SU-DHL-6 (cell line): ENCODE data around the gene RMI1.

ENCODE experiments used
- H2AFZ ChIP-seq: fragments of 200-600 bp; sonication (generic); 2 replicates; pipeline ENCODE4 v1.6.1; 2014; ENCODE audit warnings: low read depth, mild to moderate bottlenecking, moderate library complexity, mixed read lengths, antibody characterized with exemption, low read length; ENCODE audit not compliant: severe bottlenecking
- H3F3A ChIP-seq: fragments of 200-600 bp; shearing (Covaris generic); 2 replicates; pipeline ENCODE4 v1.6.0; 2016; ENCODE audit warnings: antibody characterized with exemption, mild to moderate bottlenecking; ENCODE audit not compliant: insufficient read depth
- H3K27ac ChIP-seq: fragments of 200-600 bp; sonication (generic); 2 replicates; pipeline ENCODE4 v1.5.1; 2016; ENCODE audit warnings: low read depth, mild to moderate bottlenecking, low read length, moderate library complexity, mixed read lengths
- H3K27me3 ChIP-seq: fragments of 200-600 bp; sonication (generic), shearing (Covaris generic); 2 replicates; pipeline ENCODE4 v1.6.0; 2014; ENCODE audit warnings: mild to moderate bottlenecking, low read length
- H3K36me3 ChIP-seq: fragments of 200-600 bp; sonication (generic); 2 replicates; pipeline ENCODE4 v1.6.1; 2014; ENCODE audit warnings: mild to moderate bottlenecking, low read length, mixed read lengths
- H3K4me2 ChIP-seq: fragments of 300-600, 200-600 bp; shearing (Covaris generic), sonication (generic); 2 replicates; pipeline ENCODE4 v1.6.0; 2014; ENCODE audit warnings: low read length, low read depth, mild to moderate bottlenecking; ENCODE audit not compliant: poor library complexity, severe bottlenecking
- H3K4me3 ChIP-seq: fragments of 200-600 bp; sonication (generic); 2 replicates; pipeline ENCODE4 v1.5.1; 2014; ENCODE audit warnings: antibody characterized with exemption, low read length, mild to moderate bottlenecking, mixed read lengths; ENCODE audit not compliant: insufficient read depth, poor library complexity, severe bottlenecking
- H3K79me2 ChIP-seq: fragments of 200-600 bp; sonication (generic); 2 replicates; pipeline ENCODE4 v1.6.1; 2014; ENCODE audit warnings: mild to moderate bottlenecking, low read length, moderate library complexity; ENCODE audit not compliant: insufficient read depth
- H3K9ac ChIP-seq: fragments of 200-600 bp; sonication (generic); 2 replicates; pipeline ENCODE4 v1.7.0; 2014; ENCODE audit warnings: mild to moderate bottlenecking, low read length
- H3K9me2 ChIP-seq: fragments of 200-600 bp; sonication (generic); replicated peaks from 2 replicates; pipeline ENCODE4 v1.6.1; 2014; ENCODE audit warnings: low read length; ENCODE audit not compliant: insufficient read depth
- H3K9me3 ChIP-seq: fragments of 200-600 bp; sonication (generic); 2 replicates; pipeline ENCODE4 v1.6.1; 2014; ENCODE audit warnings: low read length, mixed read lengths; ENCODE audit not compliant: insufficient read depth
- H4K20me1 ChIP-seq: fragments of 200-600 bp; sonication (generic); 2 replicates; pipeline ENCODE4 v1.6.1; 2014; ENCODE audit warnings: low read depth, mild to moderate bottlenecking, antibody characterized with exemption, low read length, moderate library complexity, mixed read lengths
- CTCF ChIP-seq: fragments of 200-600 bp; sonication (generic); IDR thresholded peaks from one replicate; pipeline ENCODE4 v1.5.1; 2017; ENCODE audit warnings: antibody characterized with exemption, mild to moderate bottlenecking, low read length, moderate library complexity; ENCODE audit not compliant: insufficient read depth, poor library complexity, severe bottlenecking
- EZH2phosphoT487 ChIP-seq: fragments of 200-600 bp; sonication (generic), shearing (Covaris generic); conservative IDR thresholded peaks from 2 replicates; pipeline ENCODE4 v1.6.1; 2018; ENCODE audit warnings: mild to moderate bottlenecking, antibody characterized with exemption, low read length, moderate library complexity, mixed read lengths

The RMI1 gene

DNA sequence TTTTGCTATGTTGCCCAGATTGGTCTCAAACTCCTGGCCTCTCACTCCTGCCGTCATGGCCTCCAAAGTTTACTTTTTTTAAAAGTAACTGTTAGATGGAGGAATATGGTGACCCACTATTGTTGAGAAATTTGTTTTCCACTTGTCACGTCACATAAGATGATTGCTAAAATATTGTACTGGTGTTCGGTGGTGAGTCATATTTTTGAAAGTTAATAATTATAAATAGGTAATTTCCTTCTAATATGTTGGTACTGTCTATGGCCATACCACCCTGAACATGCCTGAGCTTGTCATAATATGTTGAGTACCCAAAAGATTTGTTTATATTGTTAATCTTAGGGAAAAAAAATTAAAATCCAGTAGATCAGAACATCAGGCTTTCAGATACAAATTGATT lies 22.6 kb downstream of the RMI1 start:
- no peak overlapping the region for H3K27ac ChIP-seq
- H3F3A ChIP-seq, result peaks cover 6% of the 10 kb centered on the region; the same call in 1 of the 2 replicates
- peaks cover 51% of the 10 kb centered on the region for H3K36me3 ChIP-seq
- no peak overlapping the region for H3K4me3 ChIP-seq
- H3K27me3 ChIP-seq, result no peaks in the 10 kb centered on the region
- H3K79me2 ChIP-seq, result peaks cover 5% of the 10 kb centered on the region
- no peak for TF ChIP-seq EZH2phosphoT487
- no peak for TF ChIP-seq CTCF
- peaks cover 9% of the 10 kb centered on the region; the same call in 1 of the 2 replicates for H4K20me1 ChIP-seq
- no peak overlapping the region for H3K4me2 ChIP-seq
- H2AFZ ChIP-seq, result no peak overlapping the region
- H3K9me2 ChIP-seq, result no peaks in the 10 kb centered on the region
- no peaks in the 10 kb centered on the region for H3K9me3 ChIP-seq
- no peak overlapping the region for H3K9ac ChIP-seq

- Histone ChIP-seq H3K9me2 (no peaks in the 10 kb centered on the region), H3K36me3 (peaks cover 18% of the 10 kb centered on the region; the same call in 1 of the 2 replicates), H3K9ac (no peak overlapping the region), H3K79me2 (no peaks in the 10 kb centered on the region), H3K27me3 (no peaks in the 10 kb centered on the region), H2AFZ (no peak overlapping the region), H3F3A (peaks cover 8% of the 10 kb centered on the region; the same call in 1 of the 2 replicates), H3K9me3 (no peaks in the 10 kb centered on the region), H3K4me3 (no peak overlapping the region), H4K20me1 (peaks cover 6% of the 10 kb centered on the region; the same call in 1 of the 2 replicates), H3K27ac (no peak overlapping the region), H3K4me2 (no peak overlapping the region)
- TF ChIP-seq EZH2phosphoT487 (no peak), CTCF (no peak)
Observed at GRCh38 chr9:84007662-84008061, 27.1 kb downstream of the RMI1 start.

- Histone ChIP-seq H3K9ac (no peak overlapping the region), H4K20me1 (no peaks in the 10 kb centered on the region), H3K9me3 (no peaks in the 10 kb centered on the region), H3K9me2 (no peaks in the 10 kb centered on the region), H2AFZ (no peak overlapping the region), H3K36me3 (no peaks in the 10 kb centered on the region), H3K4me3 (no peak overlapping the region), H3K79me2 (no peaks in the 10 kb centered on the region), H3K4me2 (no peak overlapping the region), H3K27me3 (no peaks in the 10 kb centered on the region), H3F3A (no peaks in the 10 kb centered on the region), H3K27ac (no peak overlapping the region)
- no peak for TF ChIP-seq EZH2phosphoT487
- no peak for TF ChIP-seq CTCF
Observed at GRCh38 chr9:84024041-84024575, 43.5 kb downstream of the RMI1 start.
